GM12872 (cell line): ENCODE data around the gene ZG16.

ENCODE experiments used
- CTCF ChIP-seq: IDR thresholded peaks from 3 replicates; pipeline ENCODE4 v1.5.1; 2011; ENCODE audit warnings: low read depth, mild to moderate bottlenecking, low read length, moderate library complexity; ENCODE audit not compliant: insufficient read depth

Gene ZG16

GRCh38 chr16:29811170-29811895, 33.3 kb downstream of the ZG16 start:
- TF ChIP-seq CTCF = no peak

GRCh38 chr16:29811896-29812665, 34.0 kb downstream of the ZG16 start, which contains the start of gene PRRT2:
PRRT2 (plus strand) TSS chr16:29812193; CDS start chr16:29813055, 862 bp downstream.
- TF ChIP-seq CTCF = no peak

GRCh38 chr16:29812754-29813643, 34.9 kb downstream of the ZG16 start:
- TF ChIP-seq CTCF = no peak

- TF ChIP-seq CTCF = no peak
These were observed 35.8 kb downstream of the ZG16 start for GRCh38 chr16:29813644-29814562.

GRCh38 chr16:29814592-29814991, 36.5 kb downstream of the ZG16 start:
- no peak for TF ChIP-seq CTCF

GRCh38 chr16:29815032-29815721, 37.1 kb downstream of the ZG16 start:
- TF ChIP-seq CTCF = no peak
